ENCODE data around the gene RIN1.

The RIN1 gene

DNA sequence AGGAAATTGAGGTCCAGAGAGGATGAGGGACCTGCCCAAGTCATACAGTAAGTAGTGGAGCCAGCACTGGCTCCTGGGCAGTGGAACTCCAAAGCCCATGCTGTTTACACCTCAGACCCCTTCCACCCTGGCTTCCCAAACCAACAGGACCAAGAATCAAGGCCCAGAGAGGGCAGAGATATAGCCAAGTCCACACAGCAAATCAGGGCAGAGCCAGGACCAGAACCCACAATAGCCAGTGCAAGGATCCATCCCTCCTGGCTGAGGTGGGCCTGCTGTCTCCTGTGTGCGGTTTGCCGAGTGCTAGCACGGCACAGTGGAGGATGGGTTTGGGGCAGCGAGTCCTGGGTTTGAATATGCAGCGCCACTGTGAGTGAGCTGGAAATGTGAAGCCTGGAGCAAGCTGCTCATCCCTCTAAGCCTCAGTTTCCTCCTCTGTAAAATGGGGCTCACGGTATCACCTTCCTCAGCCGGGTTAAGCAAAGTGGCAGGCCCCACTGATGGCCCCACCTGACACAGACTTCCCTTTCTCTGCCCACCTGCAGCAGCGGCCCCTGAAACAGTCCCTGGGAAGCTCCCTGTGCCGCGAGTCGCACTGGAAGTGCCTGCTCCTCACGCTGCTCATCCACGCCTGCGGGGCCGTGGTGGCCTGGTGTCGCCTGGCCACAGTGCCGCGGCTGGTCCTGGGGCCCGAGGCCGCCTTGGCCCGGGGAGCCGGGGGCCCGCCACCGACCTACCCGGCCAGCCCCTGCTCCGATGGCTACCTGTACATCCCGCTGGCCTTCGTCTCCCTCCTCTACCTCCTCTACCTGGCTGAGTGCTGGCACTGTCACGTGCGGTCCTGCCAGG, 42.2 kb downstream of the RIN1 start:
- no peak for DNase-seq

DNA sequence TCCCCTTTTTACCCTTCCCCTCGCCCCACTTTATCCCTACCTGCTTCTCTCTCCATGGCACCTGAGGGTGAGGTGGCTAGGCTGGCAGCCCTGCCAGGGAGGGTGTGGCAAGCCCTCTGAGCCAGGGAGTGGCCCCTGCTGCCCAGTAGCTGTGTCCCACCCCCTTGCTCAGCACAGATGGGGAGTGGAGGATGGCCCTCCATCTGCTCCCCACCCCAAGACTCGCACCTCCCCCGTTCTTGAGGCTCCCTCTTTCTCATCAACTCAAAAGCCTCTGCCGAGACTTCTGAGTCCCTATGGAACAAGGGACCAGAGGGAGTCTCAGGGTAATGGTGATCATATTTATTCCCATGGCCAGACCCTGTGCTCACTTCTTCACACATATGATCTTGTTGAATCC, 42.9 kb downstream of the RIN1 start:
- DNase-seq: no peak

DNA sequence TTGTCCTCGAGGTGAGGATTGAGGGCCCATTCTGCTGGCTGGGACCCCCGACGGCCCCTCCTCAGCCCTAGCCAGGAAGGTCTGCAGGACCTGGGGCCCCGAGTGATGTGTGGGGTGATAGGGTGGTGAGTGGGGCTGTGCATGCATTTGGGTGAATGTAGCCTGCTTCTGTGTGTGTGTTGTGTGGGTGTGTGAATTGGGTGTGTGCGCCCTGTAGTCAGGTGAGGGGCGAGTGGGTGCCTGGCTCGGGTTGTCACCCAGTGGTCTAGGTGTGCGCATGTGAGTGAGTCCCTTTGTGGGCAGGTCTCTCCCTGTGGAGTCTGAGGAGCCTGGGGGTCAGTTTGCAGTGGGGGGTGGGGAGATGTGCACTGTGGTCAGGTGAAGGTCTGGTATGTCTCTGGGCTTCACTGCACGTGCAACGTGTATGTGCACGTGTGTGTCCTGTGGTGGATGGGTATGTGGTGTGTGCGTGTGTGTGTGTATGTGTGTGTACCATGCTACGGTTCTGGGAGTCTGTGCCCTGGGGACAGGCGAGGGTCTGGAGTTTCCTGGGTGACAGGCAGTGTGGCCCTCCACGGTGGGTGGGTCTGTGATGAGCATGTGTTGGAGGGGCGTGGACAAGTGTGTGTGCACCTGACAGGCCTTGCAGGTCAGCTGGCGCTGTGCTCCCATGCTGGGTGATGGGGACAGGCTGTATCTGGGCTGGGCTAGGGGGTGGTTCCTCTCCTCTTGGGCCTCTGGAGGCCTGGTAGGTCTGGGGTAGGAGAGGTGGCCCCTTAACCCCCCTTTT, 43.5 kb downstream of the RIN1 start:
- no peak for DNase-seq

DNA sequence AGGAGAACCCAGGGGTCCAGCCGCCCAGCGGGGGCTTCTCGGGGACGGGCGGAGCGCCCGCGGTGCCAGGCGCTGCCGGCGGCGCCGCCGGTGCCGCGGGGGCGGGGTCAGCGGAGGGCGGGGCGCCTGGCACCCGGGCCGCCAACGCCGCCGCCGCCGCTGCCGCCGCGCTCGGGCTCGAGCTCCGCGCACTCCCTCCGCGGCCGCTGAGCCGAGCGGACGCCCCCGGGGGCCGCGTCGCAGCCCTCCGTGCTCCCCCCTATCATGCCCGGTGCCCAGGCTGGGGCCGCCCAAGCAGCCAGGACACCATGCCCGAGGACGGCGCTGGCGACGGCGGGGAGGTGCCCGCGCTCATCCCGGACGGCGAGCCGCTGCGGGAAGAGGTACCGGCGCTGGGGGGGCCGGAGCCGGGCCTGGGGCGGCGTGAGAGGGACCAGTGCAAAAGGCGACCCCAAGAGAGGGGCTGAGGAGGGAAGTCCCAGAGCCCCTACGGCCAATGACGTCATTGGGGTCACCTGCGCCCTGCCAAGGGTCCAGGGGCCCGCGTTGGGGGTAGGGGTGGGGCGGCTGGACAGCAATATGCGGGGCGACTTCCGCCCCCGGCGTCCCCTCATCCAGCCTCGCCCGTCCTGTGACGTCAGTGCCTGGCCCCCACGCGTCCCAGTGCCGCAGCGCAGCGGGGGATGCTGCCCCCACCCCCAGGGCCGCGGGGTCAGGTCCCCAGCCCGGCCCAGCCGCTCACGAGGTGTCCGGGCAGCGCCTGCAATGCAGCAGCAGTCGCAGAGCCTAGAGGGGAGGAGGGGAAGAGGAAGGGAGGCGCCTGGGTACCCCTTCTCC, 44.3 kb downstream of the RIN1 start, which contains the start of gene TMEM151A:
TSS of gene TMEM151A (plus strand) at position 189 of the 837 bp plus-strand sequence. CDS start at position 309, 120 bp downstream.
- no peak for DNase-seq

DNA sequence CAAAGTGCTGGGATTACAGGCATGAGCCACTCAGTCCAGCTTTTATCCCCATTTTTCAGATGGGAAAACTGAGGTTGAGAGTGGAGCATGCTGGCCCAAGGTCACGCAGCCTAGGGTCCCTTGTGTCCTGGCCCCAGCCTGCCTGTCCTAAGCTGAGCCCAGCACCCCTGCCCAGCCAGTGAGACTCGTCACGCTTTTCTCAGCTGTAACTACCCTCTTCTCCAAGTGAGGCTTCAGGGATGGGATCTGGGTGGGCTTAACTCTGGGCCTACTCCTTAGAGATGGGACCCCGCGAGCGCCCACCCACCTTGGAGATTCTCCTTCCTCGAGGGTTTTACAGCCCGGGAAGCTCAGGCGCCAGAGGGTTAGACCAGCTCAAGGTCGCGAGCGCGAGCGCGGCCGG, 44.9 kb downstream of the RIN1 start:
- DNase-seq: no peak

DNA sequence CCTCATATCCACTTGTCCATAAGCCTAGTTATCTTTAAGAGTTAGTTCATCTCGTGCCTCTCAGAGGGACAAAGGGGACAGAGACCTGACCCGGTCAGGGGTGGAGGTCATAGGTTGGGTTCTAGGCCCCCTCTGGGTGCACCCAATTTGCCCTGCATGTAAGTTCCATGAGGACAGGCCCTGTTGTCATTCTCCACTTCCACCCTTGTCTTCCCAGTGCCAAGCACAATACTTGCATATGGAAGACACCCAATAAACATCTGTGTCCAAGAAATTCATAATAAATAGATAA, 46.0 kb downstream of the RIN1 start:
- no peak for DNase-seq

DNA sequence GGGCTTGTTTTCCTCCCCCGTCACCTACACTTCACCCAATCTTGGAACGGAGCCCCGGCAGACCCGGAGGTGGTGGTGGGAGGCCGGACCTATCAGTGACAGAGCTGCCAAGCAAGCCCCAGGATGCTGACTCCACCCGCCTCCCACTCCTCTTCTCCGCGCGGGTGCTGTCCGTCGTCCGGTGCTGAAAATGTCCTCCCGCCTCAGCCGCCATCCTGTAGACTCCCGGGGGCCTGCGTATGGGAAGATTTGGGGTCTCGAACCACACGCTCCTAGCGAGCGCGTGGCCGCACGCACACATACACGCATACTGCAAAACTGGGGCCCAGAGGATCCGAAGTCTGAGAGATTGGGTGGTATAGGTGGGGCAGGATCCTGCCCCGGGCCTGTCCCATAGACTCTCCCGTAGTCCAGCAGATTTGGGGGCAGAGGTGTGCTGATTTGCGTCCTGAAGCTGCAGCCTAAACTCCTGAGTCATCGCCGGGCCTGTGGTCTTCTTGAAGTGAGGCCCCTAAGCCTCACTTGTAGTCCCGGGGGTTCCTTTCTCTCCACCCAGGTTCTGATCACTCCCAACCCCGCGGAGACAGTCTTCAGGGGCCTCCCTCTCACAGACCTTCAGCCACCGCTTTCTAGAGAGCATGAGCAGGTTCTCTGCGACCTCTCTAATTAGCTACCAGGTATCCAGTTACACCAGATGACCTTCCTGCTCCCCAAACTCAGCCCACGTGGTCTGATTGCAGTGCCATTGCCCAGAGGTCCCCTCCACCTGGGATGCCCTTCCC, 46.5 kb downstream of the RIN1 start:
- DNase-seq: no peak

DNA sequence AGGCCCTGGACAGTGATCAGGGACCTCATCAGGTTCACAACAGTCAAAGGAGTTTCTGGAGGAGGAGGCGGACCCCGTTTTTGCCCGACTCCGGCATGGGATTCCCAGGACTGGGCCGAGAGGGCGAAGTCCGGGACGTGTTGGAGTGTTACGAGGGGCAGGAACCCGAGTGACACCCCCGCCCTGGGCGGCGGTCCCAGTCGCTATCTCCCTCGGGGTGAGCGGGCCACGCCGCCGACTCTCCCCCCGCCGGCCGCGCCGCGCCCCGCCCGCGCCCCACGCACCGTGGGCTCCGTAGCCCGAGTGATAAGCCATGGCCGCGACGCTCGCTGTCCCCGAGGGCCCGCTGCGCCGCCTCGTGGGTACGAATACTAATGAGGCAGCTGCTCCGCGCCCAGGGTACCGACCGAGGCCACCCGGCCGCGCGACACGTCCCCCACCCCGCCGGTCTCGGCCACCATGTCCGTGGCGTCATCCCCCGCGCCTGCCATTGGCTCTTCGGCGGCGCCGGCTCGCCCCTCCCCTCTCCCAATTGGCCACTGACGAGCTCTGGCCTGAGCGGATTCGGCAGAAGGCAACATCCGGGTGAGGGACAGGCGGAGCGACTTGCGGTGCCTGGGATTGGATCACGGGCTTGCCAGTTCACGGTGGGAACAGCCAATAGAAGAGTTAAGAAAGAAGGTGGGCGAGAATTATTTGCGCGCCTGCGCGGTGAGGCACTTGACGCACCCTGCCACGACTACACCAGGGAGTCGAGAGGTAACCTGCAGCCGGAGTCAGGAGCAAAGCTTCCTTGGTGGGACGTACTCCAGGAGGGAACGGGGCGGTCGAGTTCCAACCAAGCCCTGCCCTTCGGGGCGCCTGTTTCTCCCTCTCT, 47.3 kb downstream of the RIN1 start, which contains the start of gene YIF1A:
TSS of gene YIF1A (minus strand) at position 473 of the 877 bp plus-strand sequence. CDS start at position 315, 158 bp downstream.
- peak; percentile 97 to 99 for DNase-seq

DNA sequence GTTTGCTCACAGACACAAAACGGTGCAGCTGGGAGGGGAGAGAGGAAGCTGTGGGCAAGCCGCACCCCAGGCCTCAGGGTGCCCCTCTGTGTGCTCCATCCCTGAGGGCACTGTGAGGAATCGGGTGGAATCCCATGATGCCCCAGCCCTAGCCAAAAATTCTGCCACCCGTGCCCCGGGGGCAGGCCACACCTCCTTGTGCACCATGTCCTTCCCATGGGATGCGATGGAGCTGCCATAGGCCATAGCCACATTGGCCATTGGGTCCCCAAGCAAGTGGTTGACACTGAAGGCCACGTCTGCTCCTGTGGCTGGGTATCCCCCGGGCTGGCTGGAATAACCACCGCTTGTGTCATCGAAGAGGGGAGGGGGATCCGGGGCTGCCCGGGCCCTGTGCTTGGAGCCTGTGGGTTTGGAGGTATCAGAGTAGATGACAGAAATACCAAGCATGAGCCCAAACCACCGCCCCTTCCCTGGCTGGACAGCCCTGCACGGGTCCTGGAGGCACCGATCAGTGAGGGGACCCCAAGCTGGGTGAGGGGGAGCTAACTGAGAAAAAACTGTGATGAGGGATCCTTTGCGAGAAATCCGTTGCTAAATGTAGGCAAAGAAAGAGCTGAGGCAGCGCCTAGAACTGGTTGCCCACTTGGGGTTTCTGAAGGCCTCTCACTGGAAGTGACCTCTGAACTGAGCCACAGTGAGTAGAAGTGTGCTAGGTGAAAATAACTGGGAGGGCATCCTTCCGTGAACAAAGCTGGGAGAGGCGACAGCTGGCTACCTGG, 48.2 kb downstream of the RIN1 start:
- DNase-seq: no peak

DNA sequence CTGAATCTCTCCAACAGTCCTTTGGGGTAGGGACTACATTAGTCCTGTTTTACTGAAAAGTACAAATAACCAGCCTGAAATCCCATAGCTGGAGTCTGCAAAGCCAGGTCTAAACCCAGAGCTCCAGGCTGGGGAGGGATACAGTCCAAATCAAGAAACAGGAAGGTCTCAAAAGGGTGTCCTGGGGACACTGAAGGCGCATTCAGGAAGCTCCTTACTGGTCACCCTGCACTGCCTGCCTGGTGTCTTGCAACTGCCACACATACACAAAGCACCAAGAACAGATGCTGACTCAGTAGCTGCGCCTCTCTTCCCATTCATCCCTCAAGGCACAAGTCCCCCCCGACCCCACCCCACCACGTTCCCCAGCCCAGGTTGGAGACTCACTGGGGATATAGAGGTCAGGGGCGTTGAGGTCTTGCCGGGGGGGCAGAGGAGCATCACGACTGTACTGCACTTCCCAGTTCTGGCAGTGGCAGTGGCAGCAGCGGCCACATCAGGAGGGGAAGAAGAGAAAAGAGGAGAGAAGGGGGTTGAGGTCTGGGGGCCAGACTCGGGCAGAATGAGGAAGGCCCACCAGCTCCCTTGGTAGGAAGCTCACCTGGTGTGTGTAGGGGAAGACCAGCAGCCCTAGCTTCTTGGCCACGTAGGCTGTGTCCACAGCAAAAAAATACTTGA, 48.9 kb downstream of the RIN1 start:
- DNase-seq: no peak

DNA sequence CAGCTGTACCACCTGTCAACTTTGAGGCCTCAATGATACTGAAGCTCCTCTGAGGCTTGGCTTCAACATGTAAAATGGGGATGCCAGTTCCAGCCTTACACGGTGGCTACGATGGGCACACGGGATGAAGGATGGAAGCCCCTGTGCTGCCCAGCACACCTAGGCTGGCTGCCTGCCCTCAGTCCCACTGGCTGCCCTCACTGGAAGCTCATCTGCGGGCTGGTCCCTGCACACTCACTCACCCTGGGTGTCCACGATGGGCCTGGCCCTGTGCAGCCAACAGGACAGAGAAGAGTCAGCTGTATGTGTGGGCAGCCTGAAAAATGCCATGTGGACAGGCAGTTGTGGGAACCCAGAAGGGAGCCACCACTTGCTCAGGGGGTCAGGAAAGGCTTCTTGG, 49.5 kb downstream of the RIN1 start:
- no peak for DNase-seq

DNA sequence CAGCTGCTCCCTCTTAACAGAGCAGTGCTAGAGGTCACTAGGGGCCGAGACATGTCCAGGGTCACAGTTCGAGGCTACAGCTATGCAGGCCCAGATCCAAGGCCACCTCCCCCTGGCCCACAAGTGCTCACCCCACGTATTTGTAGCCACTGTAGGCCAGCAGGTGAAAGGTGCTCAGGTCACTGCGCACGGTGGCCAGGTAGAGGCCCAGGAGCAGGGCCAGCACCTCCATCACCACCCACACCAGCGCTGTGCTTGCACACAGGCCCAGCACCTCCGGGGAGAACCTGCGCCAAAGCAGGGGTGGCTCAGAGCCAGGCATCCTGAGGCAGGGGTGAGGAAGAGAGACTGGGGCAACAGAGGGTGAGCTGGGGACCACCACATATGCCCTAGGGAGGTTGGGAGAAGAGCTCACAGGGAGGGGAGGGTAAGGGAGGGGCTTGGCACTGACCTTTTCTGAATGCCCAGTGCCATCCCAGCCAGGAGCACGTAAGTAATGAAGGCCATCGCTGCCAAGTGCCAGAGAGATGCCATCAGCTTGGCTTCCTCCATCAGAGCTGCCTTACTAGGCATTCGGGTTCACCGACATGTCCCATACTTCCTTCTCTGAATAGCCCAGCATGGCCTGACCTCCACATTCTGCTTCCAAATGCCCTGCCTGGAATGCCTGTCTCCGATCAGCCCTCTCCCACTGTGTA, 50.8 kb downstream of the RIN1 start:
- no peak for DNase-seq

DNA sequence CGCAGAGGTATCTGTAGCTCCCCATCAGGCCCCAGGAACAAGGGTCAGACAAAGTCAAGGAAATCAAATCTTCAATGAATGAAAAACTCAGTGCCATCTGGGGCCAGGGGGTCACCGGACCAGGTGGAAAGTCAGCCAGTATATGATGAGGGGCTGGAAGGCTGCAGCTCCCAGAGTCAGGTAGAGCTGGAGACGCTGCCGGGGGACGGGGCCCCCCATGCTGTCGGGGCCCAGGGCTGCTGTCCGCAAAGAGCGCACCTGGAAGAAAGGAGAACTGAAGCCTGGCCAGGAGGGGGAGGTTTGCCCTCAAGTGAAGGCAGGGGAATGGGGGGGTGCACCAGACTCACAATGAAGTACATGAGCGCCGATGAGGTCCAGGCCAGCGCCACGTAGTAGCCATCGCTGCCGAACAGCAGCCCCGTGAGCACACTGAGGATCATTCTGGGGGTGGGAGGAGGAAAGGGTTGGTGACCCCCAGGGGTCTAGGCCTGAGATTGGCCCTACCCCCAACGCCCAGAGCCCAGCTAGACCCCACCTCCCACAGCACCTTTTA, 51.6 kb downstream of the RIN1 start:
- DNase-seq: no peak

DNA sequence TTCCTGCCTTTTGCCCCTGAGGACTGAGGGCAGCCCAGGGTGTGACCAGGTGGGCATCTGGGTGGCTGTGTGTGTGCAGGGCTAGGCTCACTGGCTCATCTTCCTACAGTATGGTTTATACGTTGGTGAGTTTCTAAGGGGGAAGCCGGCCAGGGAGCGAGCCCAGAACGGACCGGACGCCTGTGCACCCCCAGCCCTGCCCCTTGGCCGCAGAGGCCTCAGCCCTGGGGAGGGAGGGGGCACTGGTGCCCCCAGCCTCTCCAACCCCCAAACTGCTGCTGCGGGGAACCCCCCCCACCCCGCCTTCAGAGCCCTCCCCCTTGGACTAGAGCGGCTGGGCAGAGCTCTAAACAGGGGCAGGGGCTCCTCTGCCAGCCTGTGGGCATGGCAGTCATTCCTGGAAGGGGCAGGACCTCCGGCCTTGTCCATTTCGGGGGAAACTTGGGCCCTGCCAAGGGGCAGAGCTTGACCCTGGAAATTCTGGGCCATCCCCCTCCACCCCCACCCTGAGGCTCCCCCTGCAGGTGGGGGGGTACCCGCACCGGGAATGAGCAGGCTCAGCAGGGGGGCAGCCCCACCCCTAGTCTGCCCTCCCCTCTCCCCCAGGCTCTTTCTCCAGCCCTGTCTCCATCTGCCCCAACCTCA, 52.7 kb downstream of the RIN1 start:
- DNase-seq: no peak

DNA sequence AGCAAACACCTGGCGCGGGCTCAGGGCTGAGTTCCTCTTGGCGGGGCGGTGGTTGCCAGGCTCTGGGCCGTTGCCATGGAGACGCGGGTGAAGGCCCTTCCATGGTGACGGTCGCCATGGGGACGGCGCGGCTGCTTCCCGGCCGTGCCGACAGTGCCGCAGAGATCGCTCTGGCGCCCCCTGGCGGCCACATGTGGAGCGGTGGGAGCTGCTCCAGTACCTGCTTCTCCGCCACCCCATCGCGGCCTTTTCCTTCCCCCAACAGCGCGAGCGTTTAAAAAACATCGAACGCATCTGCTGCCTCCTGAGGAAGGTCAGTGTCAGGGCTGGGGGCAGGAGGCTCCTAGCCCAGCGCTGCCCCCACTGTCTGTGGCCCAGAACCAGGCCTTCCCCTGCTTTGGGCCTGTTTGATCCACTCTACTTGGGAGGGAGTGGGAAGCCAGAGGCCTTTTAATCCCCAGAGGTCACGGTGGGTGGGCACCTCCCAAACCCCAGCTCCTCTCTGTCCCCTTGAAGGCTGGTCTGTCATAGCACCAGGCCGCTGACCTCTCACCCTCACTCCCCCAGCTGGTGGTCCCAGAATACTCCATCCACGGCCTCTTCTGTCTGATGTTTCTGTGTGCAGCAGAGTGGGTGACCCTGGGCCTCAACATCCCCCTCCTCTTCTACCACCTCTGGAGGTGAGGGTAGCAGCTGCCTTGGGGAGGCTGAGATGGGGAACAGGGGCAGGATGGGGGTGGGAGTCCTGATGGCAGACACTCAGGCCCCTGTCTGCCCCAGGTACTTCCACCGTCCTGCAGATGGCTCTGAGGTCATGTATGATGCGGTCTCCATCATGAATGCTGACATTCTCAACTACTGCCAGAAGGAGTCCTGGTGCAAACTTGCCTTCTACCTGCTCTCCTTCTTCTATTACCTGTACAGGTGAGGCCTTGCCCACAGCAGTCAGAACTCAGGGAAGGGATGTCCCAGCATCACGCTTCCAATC, 53.5 kb downstream of the RIN1 start:
- peak; percentile 79 to 94 for DNase-seq

Data from SW 1271 (cell line).